GM21390 (cell line): ENCODE data around the gene ATP1A4.

Source experiments
- ATAC-seq: cut with Tn5 transposase; IDR thresholded peaks from one replicate; pipeline ENCODE4 v1.9.1; 2021; ENCODE audit not compliant: unreplicated experiment

The ATP1A4 gene

GRCh38 chr1:160224606-160225005, 73.2 kb downstream of the ATP1A4 start:
- no peak for ATAC-seq

- ATAC-seq, result no peak
Observed at GRCh38 chr1:160225345-160225744, 73.9 kb downstream of the ATP1A4 start.

- ATAC-seq, result peak; percentile 73
Observed at GRCh38 chr1:160226623-160227022, 75.2 kb downstream of the ATP1A4 start.

GRCh38 chr1:160227034-160227433, 75.6 kb downstream of the ATP1A4 start:
- ATAC-seq, result no peak

GRCh38 chr1:160227561-160227960, 76.2 kb downstream of the ATP1A4 start:
- ATAC-seq, result no peak

GRCh38 chr1:160228431-160228830, 77.0 kb downstream of the ATP1A4 start:
- no peak for ATAC-seq

GRCh38 chr1:160232911-160233310, 81.5 kb downstream of the ATP1A4 start:
- ATAC-seq, result no peak
